Measurements from ENCODE around the gene SC5D.

SC5D gene

DNA sequence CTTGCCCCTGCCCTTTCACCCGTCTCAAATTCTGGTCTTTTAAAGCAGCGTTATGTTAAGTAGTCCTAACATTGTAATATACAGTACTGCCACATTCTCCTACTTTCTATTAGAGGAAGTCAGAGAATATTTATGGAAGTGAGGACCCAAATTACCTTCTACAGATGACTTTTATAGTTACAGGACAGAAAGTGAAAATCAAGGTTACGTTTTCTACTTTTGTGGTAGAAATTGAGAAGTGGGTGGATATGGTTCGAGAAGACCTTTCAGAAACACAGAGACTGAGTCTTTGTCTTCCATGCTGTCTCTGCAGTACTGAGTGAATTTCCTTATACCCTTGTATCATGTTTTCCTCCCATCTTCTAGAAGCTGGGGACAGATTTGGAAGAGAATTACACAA, 17.1 kb downstream of the SC5D start:
- H3K27ac ChIP-seq (ENCODE audit: low read depth, low read length): no peak overlapping the region
- H3K4me1 ChIP-seq (ENCODE audit: control insufficient read depth, insufficient read depth, low read length, unreplicated experiment): no peaks in the 10 kb centered on the region
- H3K36me3 ChIP-seq (ENCODE audit: insufficient read depth, low read length): peaks cover 11% of the 10 kb centered on the region; the same call in 1 of the 2 replicates
- no peak overlapping the region for H3K4me3 ChIP-seq (ENCODE audit: low read depth, low read length)
- H3K27me3 ChIP-seq (ENCODE audit: insufficient read depth, low read length): no peaks in the 10 kb centered on the region
- H2AFZ ChIP-seq (ENCODE audit: low read length, unreplicated experiment): no peak overlapping the region
- H3K79me2 ChIP-seq (ENCODE audit: control insufficient read depth, insufficient read depth, low read length, unreplicated experiment): no peaks in the 10 kb centered on the region

DNA sequence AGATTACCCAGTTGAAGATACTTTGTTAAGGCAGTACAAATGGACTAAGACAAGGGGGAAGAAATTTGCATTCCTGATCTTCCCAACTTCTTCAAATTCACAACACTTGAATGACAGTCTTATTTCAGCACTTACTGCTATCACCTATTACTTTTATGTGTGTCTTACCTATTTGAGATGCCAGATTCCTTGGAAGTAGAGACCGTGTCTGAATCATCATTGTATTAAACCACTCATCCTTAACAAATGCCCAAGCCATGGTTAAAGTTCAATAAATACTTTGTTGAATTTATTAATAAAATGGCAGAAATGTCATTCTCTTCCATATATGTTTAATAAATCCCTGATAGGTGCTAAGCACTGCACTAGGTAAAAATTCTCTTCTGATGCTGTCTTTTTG, 18.3 kb downstream of the SC5D start:
- Histone ChIP-seq H3K79me2 (ENCODE audit: control insufficient read depth, insufficient read depth, low read length, unreplicated experiment) (no peaks in the 10 kb centered on the region), H3K4me1 (ENCODE audit: control insufficient read depth, insufficient read depth, low read length, unreplicated experiment) (no peaks in the 10 kb centered on the region), H3K36me3 (ENCODE audit: insufficient read depth, low read length) (peaks cover 11% of the 10 kb centered on the region; the same call in 1 of the 2 replicates), H3K27ac (ENCODE audit: low read depth, low read length) (no peak overlapping the region), H3K27me3 (ENCODE audit: insufficient read depth, low read length) (no peaks in the 10 kb centered on the region), H3K4me3 (ENCODE audit: low read depth, low read length) (no peak overlapping the region), H2AFZ (ENCODE audit: low read length, unreplicated experiment) (no peak overlapping the region)

DNA sequence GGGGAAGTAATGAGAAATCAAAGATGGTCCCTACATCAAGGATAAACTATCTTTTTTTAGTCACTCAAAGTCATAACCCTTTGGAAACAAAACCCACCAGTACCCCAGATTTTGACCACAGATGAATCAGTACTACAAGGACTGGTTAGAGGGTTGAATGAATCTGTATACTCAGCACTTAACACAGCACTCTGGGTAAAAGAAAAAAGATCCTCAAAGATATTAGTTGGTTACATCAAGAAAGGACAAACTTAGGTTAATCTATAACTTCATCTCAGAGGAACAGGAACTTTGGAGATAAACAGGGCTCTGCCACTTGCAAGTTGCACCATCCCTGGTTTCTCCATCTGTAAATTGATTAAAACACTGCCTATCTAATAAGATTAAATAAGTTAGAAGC, 18.8 kb downstream of the SC5D start:
- Histone ChIP-seq H3K79me2 (ENCODE audit: control insufficient read depth, insufficient read depth, low read length, unreplicated experiment) (no peaks in the 10 kb centered on the region), H3K27me3 (ENCODE audit: insufficient read depth, low read length) (peaks cover 4% of the 10 kb centered on the region; the same call in 1 of the 2 replicates), H3K4me1 (ENCODE audit: control insufficient read depth, insufficient read depth, low read length, unreplicated experiment) (no peaks in the 10 kb centered on the region), H2AFZ (ENCODE audit: low read length, unreplicated experiment) (no peak overlapping the region), H3K36me3 (ENCODE audit: insufficient read depth, low read length) (peaks cover 8% of the 10 kb centered on the region; the same call in 1 of the 2 replicates), H3K4me3 (ENCODE audit: low read depth, low read length) (no peak overlapping the region), H3K27ac (ENCODE audit: low read depth, low read length) (no peak overlapping the region)

DNA sequence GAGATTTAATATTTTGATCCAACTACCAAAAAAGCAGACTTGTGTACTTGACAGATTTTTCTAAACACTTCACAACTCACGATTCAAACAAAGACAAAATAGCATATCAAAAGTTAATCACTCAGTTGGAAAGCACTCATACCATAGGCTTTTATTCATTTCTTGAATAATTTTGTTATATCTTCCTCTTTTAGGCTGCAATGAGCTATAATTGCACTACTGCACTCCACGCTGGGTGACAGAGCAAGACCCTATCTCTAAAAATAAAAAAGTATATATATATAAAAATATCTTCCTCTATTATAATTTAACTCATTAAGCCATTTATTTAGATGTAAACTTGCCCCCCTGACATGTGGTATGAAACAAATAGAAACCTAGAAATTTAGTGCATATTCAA, 19.9 kb downstream of the SC5D start:
- Histone ChIP-seq H3K27ac (ENCODE audit: low read depth, low read length) (no peak overlapping the region), H3K4me3 (ENCODE audit: low read depth, low read length) (no peak overlapping the region)

DNA sequence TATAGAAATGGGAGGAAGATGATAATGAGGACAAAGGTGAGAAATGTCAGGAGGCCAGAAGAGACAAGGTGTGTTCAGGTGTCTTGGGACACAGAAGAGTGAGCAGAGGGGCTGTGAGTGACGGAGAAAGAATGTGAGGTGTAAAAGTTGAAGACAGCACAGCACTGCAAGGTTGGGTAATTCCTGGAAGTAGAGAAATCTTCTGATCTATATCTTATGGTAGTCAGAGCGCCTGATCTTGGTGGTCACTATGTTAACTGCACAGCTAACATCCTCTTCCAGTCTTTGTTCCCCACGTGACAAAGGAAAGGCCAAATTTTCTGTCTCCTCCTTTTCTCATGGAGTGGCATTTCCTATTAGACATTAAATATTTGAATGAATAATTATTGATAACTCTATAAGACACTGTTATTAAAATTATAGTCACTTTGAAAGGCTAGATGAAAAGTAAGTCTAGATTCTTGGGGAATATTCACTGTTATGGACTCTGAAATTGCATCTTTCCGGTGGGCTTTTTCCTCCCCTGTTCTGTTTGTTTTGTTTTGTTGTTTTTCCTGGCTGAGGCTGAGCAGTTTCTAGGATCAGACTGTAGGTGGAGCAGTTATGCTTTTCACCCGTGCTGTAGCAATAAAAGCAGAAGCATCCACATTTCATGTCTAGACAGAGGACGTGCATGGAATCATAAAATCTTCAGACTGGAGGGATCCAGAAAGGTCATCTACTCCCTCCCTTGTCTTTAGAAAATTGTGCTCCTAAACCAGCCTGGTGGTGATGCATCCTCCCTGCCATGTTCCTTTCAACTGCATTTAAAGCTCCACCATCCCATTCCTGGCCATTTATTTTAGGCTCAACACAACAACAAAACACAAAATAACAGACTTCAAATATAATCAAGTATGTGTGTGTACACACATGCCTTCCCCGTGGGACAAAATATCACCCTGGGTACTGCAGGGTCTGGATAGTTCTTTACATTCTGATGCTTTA, 26.6 kb downstream of the SC5D start:
- Histone ChIP-seq H3K27me3 (ENCODE audit: insufficient read depth, low read length) (peaks cover 57% of the 10 kb centered on the region), H2AFZ (ENCODE audit: low read length, unreplicated experiment) (no peak overlapping the region), H3K36me3 (ENCODE audit: insufficient read depth, low read length) (no peaks in the 10 kb centered on the region), H3K79me2 (ENCODE audit: control insufficient read depth, insufficient read depth, low read length, unreplicated experiment) (no peaks in the 10 kb centered on the region), H3K4me1 (ENCODE audit: control insufficient read depth, insufficient read depth, low read length, unreplicated experiment) (no peaks in the 10 kb centered on the region), H3K27ac (ENCODE audit: low read depth, low read length) (no peak overlapping the region), H3K4me3 (ENCODE audit: low read depth, low read length) (no peak overlapping the region)

More for the DNA sequence above, 19.9 kb downstream of the SC5D start:
- Histone ChIP-seq H3K4me1 (ENCODE audit: control insufficient read depth, insufficient read depth, low read length, unreplicated experiment) (no peaks in the 10 kb centered on the region), H3K27me3 (ENCODE audit: insufficient read depth, low read length) (peaks cover 15% of the 10 kb centered on the region; the same call in 1 of the 2 replicates), H2AFZ (ENCODE audit: low read length, unreplicated experiment) (no peak overlapping the region), H3K36me3 (ENCODE audit: insufficient read depth, low read length) (no peaks in the 10 kb centered on the region), H3K79me2 (ENCODE audit: control insufficient read depth, insufficient read depth, low read length, unreplicated experiment) (no peaks in the 10 kb centered on the region)

DNA sequence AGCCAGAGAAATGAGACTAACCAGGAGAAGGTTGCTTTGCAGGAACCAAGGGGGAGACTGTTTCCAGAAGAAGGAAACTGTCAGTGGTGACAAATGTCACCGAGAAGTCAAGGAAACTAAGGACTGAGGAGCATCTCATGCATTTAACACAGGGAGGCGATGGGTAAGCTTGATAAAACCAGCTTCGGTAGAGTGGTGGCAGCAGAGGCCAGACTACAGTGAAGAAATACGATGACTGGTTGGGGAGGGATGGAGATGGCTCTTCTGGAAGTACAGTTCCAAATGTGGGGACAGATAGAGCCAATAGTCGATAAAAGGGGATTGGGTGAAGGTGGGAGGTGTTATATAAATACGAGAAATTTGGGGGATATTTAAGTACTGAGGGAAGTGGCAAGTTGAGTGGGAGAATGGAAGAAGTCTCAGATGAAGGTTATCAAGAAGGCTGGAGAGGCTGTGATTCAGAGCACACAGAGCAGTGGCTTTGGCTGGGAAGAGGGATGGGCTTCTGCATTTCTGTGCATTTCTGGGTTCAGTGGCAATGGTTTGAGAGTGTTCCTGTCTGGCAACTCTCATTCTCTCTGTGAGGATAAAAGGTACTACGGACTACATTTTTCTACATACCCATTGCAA, 29.2 kb downstream of the SC5D start:
- no peak overlapping the region for H3K27ac ChIP-seq (ENCODE audit: low read depth, low read length)

DNA sequence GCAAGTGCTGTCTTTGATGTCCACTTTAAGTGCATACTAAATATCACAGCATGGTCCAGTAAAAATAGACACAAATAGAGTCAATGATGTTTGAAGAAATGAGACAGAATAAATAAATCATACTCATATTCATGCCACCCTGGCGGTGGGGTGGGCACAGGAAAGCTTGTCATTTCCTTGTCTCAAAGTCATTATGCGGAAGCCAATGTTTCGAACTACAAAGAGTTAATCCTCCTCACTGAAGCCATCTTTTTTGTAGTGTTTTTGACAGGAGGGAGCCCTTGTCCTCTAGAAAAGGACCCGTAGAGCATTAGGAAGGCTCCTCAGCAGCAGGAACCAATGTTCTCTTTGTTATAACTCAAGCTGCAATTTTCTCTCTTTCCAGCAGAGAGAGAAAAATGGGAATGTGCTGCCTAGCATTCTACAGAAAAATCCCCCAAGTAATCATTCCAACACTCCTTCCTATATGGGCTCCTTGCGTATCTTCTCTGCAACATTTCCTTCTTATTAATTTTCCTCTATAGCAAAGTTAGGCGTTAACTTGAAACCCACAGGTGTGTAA, 30.6 kb downstream of the SC5D start:
- no peaks in the 10 kb centered on the region for H3K36me3 ChIP-seq (ENCODE audit: insufficient read depth, low read length)
- H3K79me2 ChIP-seq (ENCODE audit: control insufficient read depth, insufficient read depth, low read length, unreplicated experiment): no peaks in the 10 kb centered on the region
- H2AFZ ChIP-seq (ENCODE audit: low read length, unreplicated experiment): no peak overlapping the region
- H3K27ac ChIP-seq (ENCODE audit: low read depth, low read length): no peak overlapping the region
- no peak overlapping the region for H3K4me3 ChIP-seq (ENCODE audit: low read depth, low read length)
- peaks cover 75% of the 10 kb centered on the region for H3K27me3 ChIP-seq (ENCODE audit: insufficient read depth, low read length)
- no peaks in the 10 kb centered on the region for H3K4me1 ChIP-seq (ENCODE audit: control insufficient read depth, insufficient read depth, low read length, unreplicated experiment)

More for the DNA sequence above, 29.2 kb downstream of the SC5D start:
- no peak overlapping the region for H2AFZ ChIP-seq (ENCODE audit: low read length, unreplicated experiment)
- H3K79me2 ChIP-seq (ENCODE audit: control insufficient read depth, insufficient read depth, low read length, unreplicated experiment): no peaks in the 10 kb centered on the region
- no peaks in the 10 kb centered on the region for H3K4me1 ChIP-seq (ENCODE audit: control insufficient read depth, insufficient read depth, low read length, unreplicated experiment)
- H3K27me3 ChIP-seq (ENCODE audit: insufficient read depth, low read length): peaks cover 74% of the 10 kb centered on the region
- no peaks in the 10 kb centered on the region for H3K36me3 ChIP-seq (ENCODE audit: insufficient read depth, low read length)
- H3K4me3 ChIP-seq (ENCODE audit: low read depth, low read length): no peak overlapping the region

DNA sequence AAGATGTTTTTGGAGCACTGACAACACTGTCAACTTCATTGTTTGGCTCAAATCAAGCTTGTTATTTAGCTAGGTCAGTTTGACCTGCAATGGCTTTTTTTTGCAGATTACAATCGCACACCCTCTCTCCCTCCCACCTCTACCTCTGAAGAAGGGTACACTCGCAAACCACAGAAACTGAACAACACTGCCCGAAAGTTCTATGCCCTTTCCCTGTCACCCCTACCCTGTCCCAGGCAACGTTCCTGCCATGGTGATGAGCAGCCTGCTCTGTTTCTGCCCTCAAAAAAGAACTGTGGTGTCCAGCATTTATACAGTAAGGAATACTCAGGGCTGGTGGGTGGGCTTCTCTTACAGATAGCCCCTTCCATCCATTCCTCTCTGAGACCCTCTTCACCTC, 33.7 kb downstream of the SC5D start:
- Histone ChIP-seq H3K36me3 (ENCODE audit: insufficient read depth, low read length) (no peaks in the 10 kb centered on the region), H2AFZ (ENCODE audit: low read length, unreplicated experiment) (no peak overlapping the region)

DNA sequence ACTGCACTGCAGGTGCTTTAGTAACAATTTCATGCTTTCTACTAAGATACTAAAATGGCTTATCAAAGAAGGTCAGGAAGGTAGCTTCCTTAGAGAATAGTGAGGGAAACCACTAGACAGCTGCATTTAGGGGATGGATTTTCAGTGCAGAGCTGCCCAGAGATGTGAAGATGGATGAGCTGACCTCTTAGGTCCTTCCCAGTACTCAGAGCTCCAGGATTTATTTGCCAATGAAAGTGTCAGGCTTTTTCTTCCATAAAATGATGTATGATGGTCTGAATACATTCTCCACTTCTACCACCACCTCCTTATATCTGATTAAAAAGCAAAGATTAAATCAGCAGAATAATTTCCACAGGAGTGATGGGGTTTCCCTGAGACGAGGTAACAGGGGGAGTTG, 35.0 kb downstream of the SC5D start:
- H2AFZ ChIP-seq (ENCODE audit: low read length, unreplicated experiment): no peak overlapping the region
- H3K79me2 ChIP-seq (ENCODE audit: control insufficient read depth, insufficient read depth, low read length, unreplicated experiment): no peaks in the 10 kb centered on the region
- no peaks in the 10 kb centered on the region for H3K4me1 ChIP-seq (ENCODE audit: control insufficient read depth, insufficient read depth, low read length, unreplicated experiment)
- no peaks in the 10 kb centered on the region for H3K36me3 ChIP-seq (ENCODE audit: insufficient read depth, low read length)
- peaks cover 76% of the 10 kb centered on the region for H3K27me3 ChIP-seq (ENCODE audit: insufficient read depth, low read length)
- H3K4me3 ChIP-seq (ENCODE audit: low read depth, low read length): no peak overlapping the region
- no peak overlapping the region for H3K27ac ChIP-seq (ENCODE audit: low read depth, low read length)

More for the DNA sequence above, 33.7 kb downstream of the SC5D start:
- Histone ChIP-seq H3K27me3 (ENCODE audit: insufficient read depth, low read length) (peaks cover 73% of the 10 kb centered on the region), H3K27ac (ENCODE audit: low read depth, low read length) (no peak overlapping the region), H3K4me3 (ENCODE audit: low read depth, low read length) (no peak overlapping the region), H3K79me2 (ENCODE audit: control insufficient read depth, insufficient read depth, low read length, unreplicated experiment) (no peaks in the 10 kb centered on the region), H3K4me1 (ENCODE audit: control insufficient read depth, insufficient read depth, low read length, unreplicated experiment) (no peaks in the 10 kb centered on the region)

DNA sequence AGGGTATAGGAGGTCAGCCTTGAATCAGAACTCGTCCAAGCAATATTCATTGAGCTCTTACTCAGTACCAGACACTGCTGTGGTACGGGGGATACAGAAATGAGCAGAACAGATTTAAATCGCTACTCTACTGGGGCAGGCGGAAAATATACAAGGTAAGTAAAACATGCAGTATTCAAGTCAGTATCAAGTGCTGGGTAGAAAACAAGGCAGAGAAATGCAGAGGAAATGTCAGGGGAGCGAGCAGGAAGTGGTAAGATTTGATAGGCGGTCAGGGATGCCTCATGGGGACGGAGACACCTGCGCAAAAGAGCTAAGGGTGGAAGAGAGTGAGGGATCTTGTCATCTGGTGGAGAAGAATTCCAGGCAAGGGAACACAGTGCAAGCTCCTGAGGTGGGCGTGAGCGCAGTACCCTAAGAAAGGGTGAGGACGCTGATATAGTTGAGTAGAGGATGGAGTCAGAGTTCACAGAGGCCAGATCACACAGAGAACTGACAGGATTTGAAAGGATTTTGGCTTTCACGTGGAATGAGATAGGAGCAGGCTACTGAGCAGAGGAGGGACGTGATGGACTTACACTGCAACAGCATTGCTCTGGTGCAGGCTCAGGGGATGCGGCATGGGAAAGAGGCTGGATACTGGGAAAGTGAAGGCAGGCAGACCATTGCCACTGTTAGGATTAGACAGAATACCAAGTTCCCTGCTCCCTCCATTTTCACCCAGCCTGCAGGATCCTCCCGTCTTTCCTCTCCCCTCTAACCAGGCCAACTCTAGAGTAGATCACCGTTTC, 35.8 kb downstream of the SC5D start:
- no peaks in the 10 kb centered on the region for H3K36me3 ChIP-seq (ENCODE audit: insufficient read depth, low read length)
- peaks cover 74% of the 10 kb centered on the region for H3K27me3 ChIP-seq (ENCODE audit: insufficient read depth, low read length)
- no peak overlapping the region for H3K4me3 ChIP-seq (ENCODE audit: low read depth, low read length)
- H3K27ac ChIP-seq (ENCODE audit: low read depth, low read length): no peak overlapping the region
- no peaks in the 10 kb centered on the region for H3K79me2 ChIP-seq (ENCODE audit: control insufficient read depth, insufficient read depth, low read length, unreplicated experiment)
- H3K4me1 ChIP-seq (ENCODE audit: control insufficient read depth, insufficient read depth, low read length, unreplicated experiment): no peaks in the 10 kb centered on the region
- H2AFZ ChIP-seq (ENCODE audit: low read length, unreplicated experiment): no peak overlapping the region
